Activated naive CD8-positive, alpha-beta T cell treated with anti-CD3 and anti-CD28 coated beads, Interleukin-2, amount 50 U/mL, for 16 hours (primary cell): Measurements from ENCODE around the gene PSMF1.
"Not testable (repeated sequence)": the region's sequence is repeated elsewhere in the genome, so short reads cannot be mapped to it uniquely, and the experiment has no call there.

Source experiments
- DNase-seq: peaks from one replicate; pipeline ENCODE4 v3.0.0-alpha.2; 2020; ENCODE audit warnings: low read depth, low spot score

PSMF1 gene

GRCh38 chr20:1214838-1215261, 96.4 kb downstream of the PSMF1 start:
- DNase-seq = no peak

DNA sequence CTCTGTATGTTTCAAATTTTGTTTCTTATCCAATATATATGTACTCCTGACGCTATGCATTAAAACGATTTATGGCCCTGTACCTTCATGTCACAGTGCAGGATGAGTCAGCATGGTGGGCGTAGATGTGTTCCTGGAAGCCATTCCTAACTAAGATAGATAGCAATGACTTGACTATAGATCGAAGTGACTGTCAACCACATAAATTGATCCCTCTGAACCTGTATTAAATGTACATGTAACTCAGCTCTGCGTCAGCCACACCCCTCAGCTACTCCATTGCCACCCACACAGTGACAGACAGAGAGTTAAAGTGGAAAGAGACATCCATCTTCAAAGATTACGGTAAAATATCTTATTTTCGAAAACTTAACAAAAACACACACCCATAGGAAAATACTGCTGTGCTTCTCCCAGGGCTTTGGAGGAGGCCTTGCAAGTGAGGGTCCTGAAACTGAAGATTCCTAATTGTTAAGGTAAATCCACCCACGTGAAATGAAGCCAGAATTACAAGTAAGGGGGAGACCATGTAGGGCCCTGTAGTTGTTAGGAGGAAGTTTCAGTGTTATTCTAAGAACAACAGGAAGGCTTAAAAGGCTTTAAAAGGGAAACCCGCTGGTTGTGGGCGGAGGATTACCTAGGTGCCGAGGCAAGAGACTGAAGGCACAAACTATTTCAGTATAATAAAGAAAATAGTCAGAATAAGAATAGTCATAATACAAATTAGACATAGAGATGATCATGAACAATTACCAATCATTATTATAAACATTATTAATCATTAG, 97.2 kb downstream of the PSMF1 start:
- peak; percentile 29 for DNase-seq

DNA sequence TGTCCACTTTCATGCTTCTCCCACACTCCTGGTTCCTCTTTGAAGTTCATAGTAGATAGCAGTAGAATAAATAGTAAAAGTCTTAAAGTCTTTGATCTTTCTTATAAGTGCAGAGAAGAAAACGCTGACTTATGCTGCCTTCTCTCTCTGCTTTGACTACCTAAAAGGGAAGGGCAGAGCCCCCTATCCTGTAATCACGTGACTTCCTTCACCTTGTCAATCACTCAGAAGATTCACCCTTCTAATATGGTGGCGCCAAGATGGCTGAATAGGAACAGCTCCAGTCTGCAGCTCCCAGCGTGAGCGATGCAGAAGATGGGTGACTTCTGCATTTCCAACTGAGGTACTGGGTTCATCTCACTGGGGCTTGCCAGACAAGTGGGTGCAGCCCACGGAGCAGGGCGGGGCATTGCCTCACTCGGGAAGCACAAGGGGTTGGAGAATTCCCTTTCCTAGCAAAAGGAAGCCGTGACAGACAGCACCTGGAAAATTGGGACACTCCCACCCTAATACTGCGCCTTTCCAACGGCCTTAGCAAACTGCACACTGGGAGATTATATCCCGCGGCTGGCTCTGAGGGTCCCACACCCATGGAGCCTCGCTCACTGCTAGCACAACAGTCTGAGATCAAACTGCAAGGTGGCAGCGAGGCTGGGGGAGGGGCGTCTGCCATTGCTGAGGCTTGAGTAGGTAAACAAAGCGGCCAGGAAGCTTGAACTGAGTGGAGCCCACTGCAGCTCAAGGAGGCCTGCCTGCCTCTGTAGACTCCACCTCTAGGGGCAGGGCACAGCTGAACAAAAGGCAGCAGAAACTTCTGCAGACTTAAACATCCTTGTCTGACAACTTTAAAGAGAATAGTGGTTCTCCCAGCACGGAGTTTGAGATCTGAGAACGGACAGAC, 98.4 kb downstream of the PSMF1 start:
- DNase-seq = not testable (repeated sequence)
